Memory B cell (primary cell): ENCODE data around the gene RNPS1.

Source experiments
- ATAC-seq: fragments of 150-1000 bp; cut with Tn5 transposase; 2 replicates; pipeline ENCODE4 v1.10.0; 2021; ENCODE audit warnings: low read depth, mild to moderate bottlenecking, moderate library complexity
- DNase-seq, 2 donors: peaks; one replicate each; pipeline ENCODE4 v3.0.0; 2022; ENCODE audit warnings: low spot score in 2 of 2
- H3K27ac Mint-ChIP-seq: one replicate; pipeline ENCODE4 v1.8.0; 2022; ENCODE audit warnings: mild to moderate bottlenecking, moderate library complexity, mixed read lengths
- H3K27me3 Mint-ChIP-seq: one replicate; pipeline ENCODE4 v1.8.0; 2022; ENCODE audit warnings: mixed read lengths
- H3K36me3 Mint-ChIP-seq: one replicate; pipeline ENCODE4 v1.8.0; 2022; ENCODE audit warnings: mild to moderate bottlenecking, mixed read lengths
- H3K4me1 Mint-ChIP-seq: one replicate; pipeline ENCODE4 v1.8.0; 2022; ENCODE audit warnings: mixed read lengths
- H3K4me3 Mint-ChIP-seq: one replicate; pipeline ENCODE4 v1.8.0; 2022; ENCODE audit warnings: mild to moderate bottlenecking, moderate library complexity, mixed read lengths
- H3K9me3 Mint-ChIP-seq: one replicate; pipeline ENCODE4 v1.8.0; 2022; ENCODE audit warnings: mixed read lengths

The RNPS1 gene

GRCh38 chr16:2212362-2213324, 55.3 kb downstream of the RNPS1 start:
- H3K9me3 Mint-ChIP-seq: no peaks in the 10 kb centered on the region
- peaks cover 7% of the 10 kb centered on the region for H3K4me1 Mint-ChIP-seq
- peak overlapping the region; percentile 68 for H3K4me3 Mint-ChIP-seq
- H3K36me3 Mint-ChIP-seq: peaks cover 9% of the 10 kb centered on the region
- H3K27ac Mint-ChIP-seq: no peak overlapping the region
- no peaks in the 10 kb centered on the region for H3K27me3 Mint-ChIP-seq
- ATAC-seq (no peak), DNase-seq (no peak)

- Mint-ChIP-seq H3K9me3 (no peaks in the 10 kb centered on the region), H3K4me3 (no peak overlapping the region), H3K36me3 (peaks cover 13% of the 10 kb centered on the region), H3K4me1 (peaks cover 11% of the 10 kb centered on the region), H3K27me3 (no peaks in the 10 kb centered on the region), H3K27ac (no peak overlapping the region)
- ATAC-seq (no peak), DNase-seq (no peak)
These were observed 56.0 kb downstream of the RNPS1 start for GRCh38 chr16:2211923-2212347.

- DNase-seq (no peak), ATAC-seq (no peak)
- no peak within 1 kb of the TSS for H3K4me3 Mint-ChIP-seq
- H3K27ac Mint-ChIP-seq: no peak within 1 kb of the TSS
- no peaks in the 10 kb centered on the region for H3K9me3 Mint-ChIP-seq
- H3K36me3 Mint-ChIP-seq: peaks cover 13% of the 10 kb centered on the region
- H3K27me3 Mint-ChIP-seq: no peaks in the 10 kb centered on the region
- peaks cover 16% of the 10 kb centered on the region for H3K4me1 Mint-ChIP-seq
These were observed 57.2 kb downstream of the RNPS1 start, which contains the start of gene BRICD5 for GRCh38 chr16:2210386-2211365. BRICD5 (minus strand) TSS chr16:2210863; CDS start chr16:2210833, 30 bp downstream.

- DNase-seq: no peak
- Mint-ChIP-seq H3K4me1 (peaks cover 16% of the 10 kb centered on the region), H3K27ac (no peak overlapping the region), H3K9me3 (no peaks in the 10 kb centered on the region), H3K27me3 (no peaks in the 10 kb centered on the region), H3K36me3 (peaks cover 13% of the 10 kb centered on the region), H3K4me3 (no peak overlapping the region)
- no peak for ATAC-seq
These were observed 58.0 kb downstream of the RNPS1 start for GRCh38 chr16:2210009-2210332.

- Mint-ChIP-seq H3K4me3 (no peak overlapping the region), H3K4me1 (peaks cover 19% of the 10 kb centered on the region), H3K36me3 (peaks cover 13% of the 10 kb centered on the region), H3K9me3 (no peaks in the 10 kb centered on the region), H3K27me3 (no peaks in the 10 kb centered on the region), H3K27ac (no peak overlapping the region)
- no peak for DNase-seq
- ATAC-seq: no peak
These were observed 58.5 kb downstream of the RNPS1 start for GRCh38 chr16:2209258-2210008.

GRCh38 chr16:2208772-2209171, 59.2 kb downstream of the RNPS1 start:
- Mint-ChIP-seq H3K4me3 (no peak overlapping the region), H3K4me1 (peaks cover 21% of the 10 kb centered on the region), H3K27me3 (no peaks in the 10 kb centered on the region), H3K27ac (no peak overlapping the region), H3K36me3 (peaks cover 13% of the 10 kb centered on the region), H3K9me3 (no peaks in the 10 kb centered on the region)
- ATAC-seq (no peak), DNase-seq (no peak)

GRCh38 chr16:2208308-2208707, 59.6 kb downstream of the RNPS1 start:
- H3K27ac Mint-ChIP-seq: no peak overlapping the region
- no peaks in the 10 kb centered on the region for H3K27me3 Mint-ChIP-seq
- no peaks in the 10 kb centered on the region for H3K9me3 Mint-ChIP-seq
- DNase-seq: no peak
- H3K4me1 Mint-ChIP-seq: peaks cover 23% of the 10 kb centered on the region
- no peak overlapping the region for H3K4me3 Mint-ChIP-seq
- H3K36me3 Mint-ChIP-seq: peaks cover 12% of the 10 kb centered on the region
- no peak for ATAC-seq

GRCh38 chr16:2207872-2208271, 60.1 kb downstream of the RNPS1 start:
- Mint-ChIP-seq H3K4me3 (peak overlapping the region; percentile 46), H3K27me3 (no peaks in the 10 kb centered on the region), H3K4me1 (peaks cover 23% of the 10 kb centered on the region), H3K36me3 (peaks cover 11% of the 10 kb centered on the region), H3K27ac (peak overlapping the region; percentile 13), H3K9me3 (no peaks in the 10 kb centered on the region)
- DNase-seq (no peak), ATAC-seq (no peak)

- H3K4me1 Mint-ChIP-seq: peaks cover 23% of the 10 kb centered on the region
- H3K4me3 Mint-ChIP-seq: no peak overlapping the region
- no peaks in the 10 kb centered on the region for H3K9me3 Mint-ChIP-seq
- no peak overlapping the region for H3K27ac Mint-ChIP-seq
- DNase-seq (no peak), ATAC-seq (no peak)
- no peaks in the 10 kb centered on the region for H3K27me3 Mint-ChIP-seq
- peaks cover 11% of the 10 kb centered on the region for H3K36me3 Mint-ChIP-seq
These were observed 61.0 kb downstream of the RNPS1 start for GRCh38 chr16:2206780-2207433.

GRCh38 chr16:2206420-2206779, 61.5 kb downstream of the RNPS1 start:
- H3K36me3 Mint-ChIP-seq: peaks cover 11% of the 10 kb centered on the region

GRCh38 chr16:2205967-2206313, 62.0 kb downstream of the RNPS1 start:
- Mint-ChIP-seq H3K4me1 (peaks cover 21% of the 10 kb centered on the region), H3K27ac (peak overlapping the region; percentile 91), H3K4me3 (peak overlapping the region; percentile 91), H3K27me3 (no peaks in the 10 kb centered on the region), H3K9me3 (no peaks in the 10 kb centered on the region), H3K36me3 (peaks cover 11% of the 10 kb centered on the region)
- DNase-seq (no peak), ATAC-seq (no peak)

More at GRCh38 chr16:2206420-2206779, 61.5 kb downstream of the RNPS1 start:
- peak overlapping the region; percentile 91 for H3K27ac Mint-ChIP-seq
- DNase-seq (no peak), ATAC-seq (no peak)
- H3K4me1 Mint-ChIP-seq: peaks cover 21% of the 10 kb centered on the region
- H3K27me3 Mint-ChIP-seq: no peaks in the 10 kb centered on the region
- H3K9me3 Mint-ChIP-seq: no peaks in the 10 kb centered on the region
- H3K4me3 Mint-ChIP-seq: peak overlapping the region; percentile 91

GRCh38 chr16:2205104-2205966, 62.6 kb downstream of the RNPS1 start, which contains the start of gene MLST8:
MLST8 (plus strand) TSS chr16:2205454; CDS start chr16:2206086, 632 bp downstream.
- peak within 1 kb of the TSS; percentile 91 for H3K27ac Mint-ChIP-seq
- peak; percentile 95 to 96 for DNase-seq
- H3K36me3 Mint-ChIP-seq: peaks cover 11% of the 10 kb centered on the region
- peak; percentile 81 for ATAC-seq
- H3K9me3 Mint-ChIP-seq: no peaks in the 10 kb centered on the region
- peaks cover 21% of the 10 kb centered on the region for H3K4me1 Mint-ChIP-seq
- peak within 1 kb of the TSS; percentile 91 for H3K4me3 Mint-ChIP-seq
- no peaks in the 10 kb centered on the region for H3K27me3 Mint-ChIP-seq
